ENCODE measurements around the gene CLTB.
A peak's percentile ranks its signal among the peaks of the same experiment; 100 is the strongest.

The CLTB gene

DNA sequence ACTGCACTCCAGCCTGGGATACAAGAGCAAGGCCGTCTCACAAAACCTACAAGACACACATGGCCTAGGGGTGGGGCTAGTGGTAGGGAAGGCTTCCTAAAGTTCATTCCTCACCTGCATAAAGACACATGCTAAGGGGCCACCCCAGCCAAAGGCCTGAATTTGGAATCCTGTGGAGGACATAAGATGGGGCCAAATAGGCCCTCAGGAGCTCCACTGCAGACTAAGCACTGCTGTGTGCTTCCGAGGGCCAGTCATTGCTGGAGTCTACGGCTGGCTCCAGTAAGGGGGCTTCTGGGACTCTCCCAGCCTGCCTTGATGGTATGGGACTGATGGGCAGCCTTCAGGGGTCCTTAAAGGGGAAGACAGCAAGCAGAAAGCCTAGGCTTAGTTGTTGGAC lies 33.6 kb downstream of the CLTB start:
- DNase-seq (ENCODE audit: low spot score), result no peak

DNA sequence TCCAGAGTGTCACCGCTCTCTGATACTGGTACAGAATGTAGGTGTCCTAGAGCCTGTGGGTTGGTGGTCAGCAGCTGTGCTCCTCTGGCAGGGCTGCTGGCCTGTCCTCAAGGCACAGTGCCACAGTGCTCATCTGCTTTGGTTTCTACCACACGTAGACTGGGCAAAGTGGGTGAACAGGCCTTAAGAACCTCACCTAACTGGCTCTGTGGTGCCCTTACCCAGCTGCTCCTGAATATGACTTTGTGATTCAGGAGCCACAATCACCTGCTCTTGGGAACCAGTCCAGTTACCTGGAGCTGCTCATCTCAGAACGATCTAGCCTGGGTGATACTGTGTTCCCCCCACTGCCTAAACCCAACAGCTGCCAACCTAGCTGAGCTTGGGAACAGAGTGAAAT lies 34.4 kb downstream of the CLTB start:
- no peak for DNase-seq (ENCODE audit: low spot score)

DNA sequence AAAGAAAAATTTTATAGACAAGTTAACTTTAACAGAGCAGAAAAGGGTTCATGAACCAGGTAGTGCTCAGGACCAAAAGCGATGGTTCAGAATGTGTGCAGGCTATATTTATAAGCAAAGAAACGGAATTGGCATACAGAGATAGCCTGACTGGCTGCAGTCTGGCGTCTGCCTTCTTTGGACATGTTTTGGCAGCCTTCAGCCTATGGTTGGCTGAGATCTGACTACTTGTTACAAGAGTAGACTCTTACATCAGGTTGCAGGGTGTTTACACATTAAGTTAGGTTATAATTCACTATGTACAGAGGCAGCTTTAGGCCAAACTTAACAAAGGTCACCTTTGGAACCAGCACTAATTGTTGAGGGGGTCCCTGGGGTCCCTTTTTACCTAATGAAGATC lies 34.9 kb downstream of the CLTB start:
- DNase-seq (ENCODE audit: low spot score), result no peak

DNA sequence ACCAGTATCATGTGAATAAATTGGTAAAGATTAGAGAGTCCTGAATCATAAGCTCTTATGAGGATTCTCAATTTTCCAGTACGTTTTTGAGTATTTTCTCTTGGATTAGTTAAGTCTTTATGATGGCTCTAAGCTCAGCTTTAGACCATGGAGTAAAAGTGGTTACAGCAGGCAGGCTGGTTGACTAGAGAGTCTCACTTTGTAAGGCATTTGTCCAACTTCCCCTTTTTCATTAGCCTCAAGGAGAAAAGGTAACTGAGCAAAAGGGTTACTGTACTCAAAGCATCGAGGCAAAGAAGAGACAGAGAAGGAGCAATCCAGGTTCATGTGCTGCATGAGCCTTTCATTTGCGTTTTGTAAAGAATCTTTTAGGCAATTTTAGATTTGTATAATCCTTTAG lies 36.5 kb downstream of the CLTB start:
- no peak for DNase-seq (ENCODE audit: low spot score)

DNA sequence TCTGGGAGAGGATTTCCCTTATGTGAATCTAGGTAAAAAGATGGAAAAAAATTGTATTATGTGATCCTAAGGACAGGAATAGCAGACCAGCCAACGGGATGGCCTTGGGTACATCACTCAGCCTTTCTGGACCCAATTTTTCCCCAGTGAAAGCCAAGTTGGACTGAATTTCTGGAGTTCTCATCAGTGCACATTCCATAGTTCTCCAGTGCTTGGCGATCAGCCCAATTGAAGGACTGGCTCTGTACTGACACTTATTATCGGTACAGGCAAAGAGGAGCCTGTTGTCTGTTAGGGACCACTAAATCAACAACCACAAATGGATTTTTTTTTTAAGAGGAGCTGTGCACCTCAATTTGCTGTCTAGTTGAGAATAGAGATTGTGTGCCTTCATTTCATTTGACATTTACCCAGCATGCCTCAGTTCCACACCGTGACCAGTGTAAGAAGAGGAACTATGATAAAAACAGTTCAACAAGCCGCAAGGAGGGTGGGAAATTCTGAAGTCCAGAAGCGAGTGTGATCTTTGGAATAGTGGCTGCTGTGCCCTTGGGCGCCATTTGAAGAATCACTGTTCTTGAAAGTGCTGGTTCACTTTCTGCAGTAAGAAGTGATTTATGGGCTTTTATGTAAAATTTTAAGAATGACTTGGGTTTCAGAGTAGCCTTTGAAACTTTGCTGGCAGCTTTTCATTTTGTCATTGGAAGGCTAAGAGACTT lies 43.1 kb downstream of the CLTB start:
- DNase-seq (ENCODE audit: low spot score), result peak; percentile 10

DNA sequence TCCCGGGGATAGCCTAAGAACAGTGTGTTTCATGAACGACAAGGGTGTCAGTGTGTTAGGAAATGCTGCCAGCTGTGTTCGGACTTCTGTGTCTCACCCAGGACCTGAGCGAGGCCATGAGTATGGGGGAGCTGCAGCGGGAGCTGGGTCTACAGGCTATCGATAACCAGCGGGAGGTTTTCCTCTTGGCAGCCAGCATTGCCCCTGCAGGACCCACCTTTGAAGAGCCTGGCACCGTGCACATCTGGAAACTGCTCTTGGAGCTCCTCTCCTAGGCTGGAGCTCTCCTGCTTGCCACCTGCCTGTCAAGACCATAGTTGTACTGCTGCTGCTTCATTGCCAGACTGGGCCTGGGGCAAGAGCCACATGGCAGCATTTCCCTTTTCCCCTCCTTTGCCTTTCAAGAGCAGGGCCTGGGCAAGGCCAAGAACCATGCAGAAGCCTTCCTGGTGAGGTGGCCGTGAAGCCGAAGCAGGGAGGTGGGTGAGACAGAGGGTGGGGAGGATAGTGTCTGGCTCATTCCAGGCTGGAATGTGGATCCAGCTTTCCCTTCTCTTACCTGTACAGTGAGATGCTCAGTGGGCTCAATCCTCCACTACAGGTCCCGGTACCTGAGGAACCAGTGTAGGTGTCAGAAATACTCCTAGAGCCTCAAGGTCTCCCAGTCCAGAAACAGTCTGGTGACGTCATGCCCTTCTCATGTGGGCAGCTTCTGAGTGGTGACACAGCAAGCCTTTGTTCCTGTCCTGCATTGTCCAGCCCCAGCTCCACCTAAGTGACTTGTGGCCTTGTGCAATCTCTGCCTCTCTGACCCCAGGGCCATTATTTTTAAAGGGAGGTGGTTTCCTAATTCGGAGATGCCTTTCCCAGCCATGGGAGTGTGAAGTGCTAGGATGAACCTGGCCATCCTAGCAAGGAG lies 44.5 kb downstream of the CLTB start:
- DNase-seq (ENCODE audit: low spot score), result no peak

DNA sequence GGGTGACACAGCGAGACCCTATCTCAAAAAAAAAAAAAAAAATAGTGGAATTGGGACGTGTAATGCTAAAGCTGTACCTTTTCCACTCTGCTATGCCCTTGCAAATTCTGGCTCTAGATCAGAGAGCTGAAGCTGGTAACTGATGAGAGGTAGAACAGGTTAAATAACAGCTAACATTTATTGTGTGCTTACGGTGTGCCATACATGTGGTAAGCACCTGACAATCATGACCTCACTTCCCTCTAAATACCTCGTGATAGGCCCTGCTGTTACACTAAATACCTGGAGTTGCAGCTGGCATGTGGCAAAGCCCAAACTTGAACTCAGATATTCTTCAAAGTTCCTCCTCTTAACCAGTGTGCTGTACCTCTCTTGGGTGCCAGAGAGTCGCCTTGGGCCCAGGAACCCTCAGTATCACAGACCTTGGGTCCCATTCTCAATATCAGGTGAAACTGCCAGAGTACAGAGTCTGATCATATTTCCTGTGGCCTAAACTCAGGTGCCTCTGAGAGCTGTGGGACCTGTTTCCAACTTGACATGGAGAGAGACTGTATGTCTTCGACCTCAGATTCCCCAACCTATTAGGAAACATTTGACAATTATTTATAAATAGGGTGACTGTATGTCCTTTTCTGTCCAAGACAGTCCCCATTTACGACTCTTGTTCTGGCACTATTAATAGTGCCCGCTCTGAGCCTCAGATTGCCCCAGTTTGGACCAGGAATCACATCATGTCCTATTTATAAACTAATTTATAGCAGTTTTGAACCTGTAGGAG lies 46.2 kb downstream of the CLTB start:
- DNase-seq (ENCODE audit: low spot score), result no peak

DNA sequence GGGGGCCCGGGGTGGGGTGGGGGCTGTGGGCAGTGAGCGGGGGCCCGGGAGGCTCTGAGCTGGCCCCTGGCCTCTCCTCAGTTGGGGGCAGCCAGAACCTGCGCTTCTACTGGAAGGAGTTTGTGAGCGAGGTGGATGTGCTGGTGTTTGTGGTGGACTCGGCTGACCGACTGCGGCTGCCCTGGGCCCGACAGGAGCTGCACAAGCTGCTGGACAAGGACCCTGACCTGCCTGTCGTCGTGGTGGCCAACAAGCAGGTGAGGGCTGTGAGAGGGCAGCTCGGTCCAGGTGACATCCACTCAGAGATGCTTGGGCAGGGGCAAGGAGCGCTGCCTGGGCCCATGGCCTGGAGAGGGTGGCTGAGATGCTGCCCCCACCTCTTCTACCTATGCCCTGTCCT lies 47.6 kb downstream of the CLTB start:
- DNase-seq (ENCODE audit: low spot score), result no peak

DNA sequence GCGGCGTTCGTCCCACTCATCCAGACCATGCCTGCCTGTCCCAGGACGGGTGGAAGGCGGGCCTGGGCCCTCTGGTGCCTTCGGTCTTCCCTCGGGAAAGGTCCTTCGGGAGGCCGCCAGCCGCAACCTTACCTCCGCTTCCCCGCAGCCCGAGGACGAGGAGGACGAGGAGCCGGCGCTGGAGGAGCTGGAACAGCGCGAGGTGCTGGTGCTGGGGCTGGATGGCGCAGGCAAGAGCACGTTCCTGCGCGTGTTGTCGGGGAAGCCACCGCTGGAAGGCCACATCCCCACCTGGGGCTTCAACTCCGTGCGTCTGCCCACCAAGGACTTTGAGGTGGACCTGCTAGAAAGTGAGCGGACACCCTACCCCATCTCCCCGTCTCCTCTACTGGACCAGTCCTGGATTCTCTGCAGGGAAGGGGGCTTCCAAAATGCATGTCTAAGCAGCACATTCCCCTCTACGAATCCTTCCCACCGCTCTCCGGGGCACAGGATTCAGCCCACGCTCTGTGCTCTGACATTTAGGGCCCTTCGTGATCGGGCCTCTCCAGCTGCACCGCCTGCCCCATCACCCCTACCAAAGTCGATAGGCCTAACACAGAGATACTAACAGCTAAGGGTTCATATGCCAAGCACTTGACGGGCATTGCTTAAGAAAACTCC lies 50.0 kb downstream of the CLTB start:
- no peak for DNase-seq (ENCODE audit: low spot score)

DNA sequence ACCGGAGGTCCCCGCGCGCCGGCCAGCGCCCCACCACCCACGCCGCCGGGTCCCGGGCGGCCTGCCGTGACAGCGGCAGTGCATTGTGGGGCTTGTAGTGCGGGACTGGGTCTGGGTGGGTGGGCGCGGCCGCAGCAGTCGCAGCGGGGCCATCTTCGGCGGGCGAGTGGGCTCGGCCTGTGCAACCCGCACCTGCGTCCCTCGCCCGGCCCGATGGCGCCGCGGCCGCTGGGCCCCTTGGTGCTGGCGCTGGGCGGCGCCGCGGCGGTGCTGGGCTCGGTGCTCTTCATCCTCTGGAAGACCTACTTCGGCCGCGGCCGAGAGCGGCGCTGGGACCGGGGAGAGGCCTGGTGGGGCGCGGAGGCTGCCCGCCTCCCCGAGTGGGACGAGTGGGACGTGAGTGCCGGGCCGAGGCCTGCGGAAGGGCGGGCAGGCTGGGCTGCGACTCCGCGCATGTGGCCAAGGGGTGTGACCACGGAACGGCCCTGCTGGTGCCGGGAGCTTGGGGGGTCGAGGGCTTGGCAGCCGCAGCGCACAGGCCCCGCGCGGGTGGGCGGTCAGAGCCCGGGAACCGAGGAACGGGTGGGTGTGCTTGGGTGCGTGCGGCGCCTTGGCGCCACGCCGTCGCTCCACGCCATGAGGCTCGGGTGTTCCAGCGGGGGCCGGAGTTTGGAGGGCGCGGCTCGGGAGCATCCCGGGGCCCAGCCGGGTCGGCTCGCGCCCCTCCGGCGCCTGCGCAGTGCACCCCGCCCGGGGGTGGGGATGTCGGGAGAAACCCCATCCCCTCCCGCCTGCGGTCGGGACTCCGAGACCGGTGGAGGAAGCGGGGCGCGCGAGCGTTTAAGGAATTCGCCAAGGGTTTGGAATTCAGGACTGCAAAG lies 50.7 kb downstream of the CLTB start, which contains the start of gene ARL10:
TSS of gene ARL10 (plus strand) at position 137 of the 881 bp plus-strand sequence. CDS start at position 214, 77 bp downstream.
- peak; percentile 90 for DNase-seq (ENCODE audit: low spot score)

DNA sequence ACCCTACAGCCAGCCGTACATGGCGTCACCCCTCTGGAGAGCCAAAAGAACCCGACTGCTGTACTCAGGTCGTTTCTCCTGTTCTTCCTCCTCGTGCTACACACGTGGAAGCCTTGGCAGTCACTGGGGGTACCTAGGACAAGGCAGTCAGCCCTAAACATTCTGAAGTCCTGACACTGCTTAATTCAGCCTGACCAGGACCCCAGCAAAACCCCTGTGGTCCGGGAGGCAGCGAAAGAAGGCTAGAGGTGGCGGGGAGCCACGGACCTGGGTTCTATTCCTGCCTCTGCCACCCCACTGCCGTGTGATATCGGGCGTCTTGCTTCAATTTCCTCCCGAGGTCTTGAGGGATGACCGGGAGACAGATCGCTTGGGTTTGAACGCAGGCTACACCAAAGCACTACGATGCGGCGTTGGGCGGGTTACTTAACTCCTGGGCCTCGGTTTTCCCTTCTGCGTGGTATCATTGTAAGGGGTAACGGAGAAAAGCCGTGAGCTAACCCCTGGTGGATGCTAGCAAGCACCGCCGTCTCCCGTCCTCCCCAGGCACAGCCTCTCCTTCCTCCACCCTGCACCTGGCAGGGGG lies 51.5 kb downstream of the CLTB start:
- DNase-seq (ENCODE audit: low spot score), result no peak

DNA sequence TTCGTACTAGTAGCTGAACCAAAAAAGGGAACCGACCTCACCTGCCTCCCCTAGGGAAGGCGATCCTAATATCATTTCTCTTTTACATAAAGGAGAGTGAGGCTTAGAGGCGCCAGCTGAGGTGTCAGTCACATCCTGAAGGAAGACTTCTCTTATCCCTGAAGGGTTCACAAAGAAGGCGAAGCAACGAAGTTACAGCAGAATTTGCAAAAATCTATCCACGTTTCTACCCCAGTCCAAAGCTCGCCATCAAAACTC lies 54.2 kb downstream of the CLTB start:
- no peak for DNase-seq (ENCODE audit: low spot score)

DNA sequence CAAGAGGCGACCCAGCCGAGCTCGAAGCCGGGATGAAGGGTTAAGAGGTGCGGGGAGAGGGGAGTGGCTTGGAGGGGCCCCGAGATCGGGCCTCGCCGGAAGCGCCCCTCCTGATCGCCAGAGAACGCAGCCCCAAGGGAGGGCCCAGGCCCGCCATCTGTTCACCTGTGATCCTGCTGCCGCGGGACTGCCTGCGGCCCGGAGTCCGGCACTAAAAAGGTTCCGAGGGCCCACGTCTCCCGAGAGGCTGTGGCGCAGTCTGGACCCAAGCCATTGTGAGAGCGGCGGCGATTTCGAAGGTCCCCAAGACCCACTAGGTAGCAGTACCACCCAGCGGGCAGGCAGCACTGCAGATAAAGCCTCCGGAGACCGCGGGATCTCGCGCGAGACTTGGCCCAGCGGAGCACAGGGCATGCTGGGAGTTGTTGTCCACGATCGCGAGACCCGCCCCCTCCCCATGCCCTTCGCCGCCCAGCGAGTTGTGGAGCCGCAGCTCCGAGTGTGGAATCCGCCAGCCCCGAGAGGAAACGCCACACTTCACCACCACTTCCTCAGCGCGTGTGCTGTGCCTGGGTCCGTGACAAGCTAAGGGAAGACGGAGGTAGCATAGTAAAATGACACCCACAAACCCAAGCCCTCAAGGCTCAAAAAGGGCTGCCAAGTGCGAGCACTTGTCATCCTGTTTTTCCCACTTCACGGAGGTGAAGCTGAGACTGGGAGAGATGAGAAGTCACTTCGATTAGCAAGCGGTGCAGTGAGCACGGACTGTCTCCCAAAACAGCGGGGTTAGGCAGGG lies 54.7 kb downstream of the CLTB start, which contains the start of gene KIAA1191:
TSS of gene KIAA1191 (minus strand) at position 328 of the 796 bp plus-strand sequence. CDS start 2,256 bp downstream, outside the sequence.
- peak; percentile 94 for DNase-seq (ENCODE audit: low spot score)

DNA sequence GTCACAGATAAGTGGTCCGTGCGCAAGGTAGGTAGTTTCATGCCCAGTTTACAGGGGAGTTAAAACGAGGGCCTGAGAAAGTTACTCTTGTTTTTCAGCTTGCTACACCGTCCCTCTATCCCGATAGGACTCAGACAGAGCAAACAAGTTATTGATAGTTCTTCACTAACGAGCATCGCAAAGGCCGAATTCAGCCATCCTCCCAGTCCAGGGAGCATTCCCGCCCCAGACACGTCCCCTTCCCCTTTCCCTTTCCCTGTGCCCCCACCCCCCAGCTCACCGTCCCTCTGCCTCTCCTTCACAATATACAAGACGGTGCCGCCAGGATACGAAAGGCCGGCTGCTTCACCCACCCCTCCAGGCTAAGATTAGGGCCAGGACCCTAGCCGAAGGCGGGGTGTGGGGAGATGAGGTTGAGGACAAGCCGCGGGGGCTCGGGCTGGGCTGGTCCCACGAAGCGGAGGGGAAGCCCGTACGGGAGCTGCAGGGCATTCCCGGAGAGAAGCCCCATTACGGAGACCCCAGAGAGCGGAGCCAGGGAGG lies 55.4 kb downstream of the CLTB start:
- peak; percentile 6 for DNase-seq (ENCODE audit: low spot score)

DNA sequence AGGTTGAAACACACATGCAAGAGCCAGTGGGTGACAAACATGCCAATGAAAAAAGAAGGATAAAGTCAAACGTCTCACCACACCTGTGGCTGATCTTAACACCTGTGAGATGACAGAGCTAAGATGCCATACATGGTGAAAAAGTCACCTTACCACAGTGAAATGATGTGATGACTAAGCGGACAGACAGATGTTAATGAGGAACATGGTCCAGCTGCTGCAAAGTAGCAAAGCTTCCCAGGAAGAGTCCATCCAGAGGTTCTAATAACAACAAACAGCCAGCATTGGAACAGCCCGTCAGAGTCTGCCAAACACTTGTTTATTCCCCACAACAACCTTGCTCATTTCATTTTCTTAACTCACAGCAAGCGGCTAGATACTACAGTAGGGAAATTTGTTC lies 56.7 kb downstream of the CLTB start:
- DNase-seq (ENCODE audit: low spot score), result no peak

DNA sequence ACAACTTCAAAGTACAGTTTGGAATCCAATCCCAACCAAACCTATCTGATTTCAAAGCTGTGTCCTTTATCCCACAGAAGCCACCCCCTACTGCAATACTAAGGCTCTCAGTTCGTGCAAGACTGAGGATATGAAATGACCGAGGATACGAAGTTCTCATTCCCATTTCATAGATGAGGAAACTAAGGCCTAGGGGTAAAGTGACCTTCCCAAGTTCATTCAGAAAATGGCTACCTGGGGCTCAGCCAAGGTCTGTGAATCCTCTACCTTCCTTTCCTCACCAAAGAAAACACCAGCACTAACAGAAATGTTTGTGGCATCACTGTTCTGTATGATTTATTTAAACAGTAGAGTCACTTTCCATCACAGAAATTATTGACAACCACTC lies 60.2 kb downstream of the CLTB start:
- no peak for DNase-seq (ENCODE audit: low spot score)

DNA sequence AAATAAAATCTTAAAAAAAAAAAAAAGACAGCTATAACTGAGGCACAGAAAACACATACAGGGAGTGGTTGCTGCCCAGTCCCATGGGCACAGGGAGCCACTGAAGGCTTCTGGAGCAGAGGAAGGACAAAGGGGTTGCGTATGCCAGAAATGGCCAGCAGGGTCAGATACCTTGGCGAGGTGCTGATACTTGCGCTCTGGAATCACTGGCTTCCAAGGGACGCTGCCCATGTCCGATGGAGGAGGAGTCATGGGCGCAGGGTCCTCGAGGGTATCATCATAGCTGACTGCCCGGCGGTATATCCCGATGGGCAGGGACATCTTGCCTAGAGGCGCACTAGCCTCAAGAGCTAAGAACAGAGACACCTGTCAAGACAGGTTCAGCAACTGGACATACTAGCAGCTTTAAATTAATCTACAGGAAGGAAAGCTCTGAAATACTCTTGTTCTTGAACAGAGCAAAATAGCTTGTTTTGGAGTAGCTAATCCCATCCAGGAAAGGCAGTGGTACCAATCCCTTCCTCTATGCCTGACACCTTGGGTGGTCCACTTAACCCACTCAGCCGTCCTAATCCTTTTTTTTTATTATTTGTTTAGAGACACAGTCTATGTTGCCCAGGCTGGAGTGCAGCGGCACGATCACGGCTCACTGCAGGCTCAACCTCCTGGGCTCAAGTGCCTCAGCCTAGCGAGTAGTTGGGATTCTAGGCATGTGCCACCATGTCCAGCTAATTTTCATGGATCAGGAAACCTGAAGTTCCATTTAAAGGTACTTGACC lies 60.8 kb downstream of the CLTB start:
- DNase-seq (ENCODE audit: low spot score), result no peak

DNA sequence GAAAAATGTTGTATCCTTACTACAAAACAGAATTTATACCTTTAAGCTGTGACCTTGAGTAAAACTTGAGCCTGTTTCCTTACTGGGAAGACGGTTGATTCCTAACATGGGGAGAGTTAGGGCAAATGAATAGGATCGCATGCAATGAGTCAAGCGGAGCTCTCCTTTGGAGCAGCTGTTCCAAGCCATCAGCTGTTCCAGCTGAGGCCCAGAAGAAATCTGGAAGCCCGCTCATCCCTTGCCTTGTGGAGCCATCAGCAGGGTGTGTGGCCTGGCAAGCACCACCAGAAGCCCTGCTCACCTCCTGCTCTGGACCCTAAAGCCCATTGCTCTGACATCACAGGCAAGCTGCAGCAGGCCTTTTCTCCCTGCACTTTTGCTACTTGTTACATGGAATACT lies 62.8 kb downstream of the CLTB start:
- DNase-seq (ENCODE audit: low spot score), result no peak
